Hindlimb muscle (tissue), 1 donor: ENCODE results near the gene CKS1B. TPM values are rescaled to one million over a fixed set of nuclear protein-coding genes. Genes with fewer than 3 reads are reported as not detected.

ENCODE experiments used
- DNase-seq: peaks from one replicate; pipeline ENCODE4 v3.0.0-alpha.2; 2013
- polyA plus RNA-seq: library from polyadenylated mRNA; unstranded; fragments of 120-200 nt; gene quantifications from one replicate; pipeline ENCODE4 v1.2.1, GENCODE V29; 2013; ENCODE audit not compliant: insufficient read length

Gene CKS1B
- polyA plus RNA-seq, 1 donor, result 48.2 TPM

DNA sequence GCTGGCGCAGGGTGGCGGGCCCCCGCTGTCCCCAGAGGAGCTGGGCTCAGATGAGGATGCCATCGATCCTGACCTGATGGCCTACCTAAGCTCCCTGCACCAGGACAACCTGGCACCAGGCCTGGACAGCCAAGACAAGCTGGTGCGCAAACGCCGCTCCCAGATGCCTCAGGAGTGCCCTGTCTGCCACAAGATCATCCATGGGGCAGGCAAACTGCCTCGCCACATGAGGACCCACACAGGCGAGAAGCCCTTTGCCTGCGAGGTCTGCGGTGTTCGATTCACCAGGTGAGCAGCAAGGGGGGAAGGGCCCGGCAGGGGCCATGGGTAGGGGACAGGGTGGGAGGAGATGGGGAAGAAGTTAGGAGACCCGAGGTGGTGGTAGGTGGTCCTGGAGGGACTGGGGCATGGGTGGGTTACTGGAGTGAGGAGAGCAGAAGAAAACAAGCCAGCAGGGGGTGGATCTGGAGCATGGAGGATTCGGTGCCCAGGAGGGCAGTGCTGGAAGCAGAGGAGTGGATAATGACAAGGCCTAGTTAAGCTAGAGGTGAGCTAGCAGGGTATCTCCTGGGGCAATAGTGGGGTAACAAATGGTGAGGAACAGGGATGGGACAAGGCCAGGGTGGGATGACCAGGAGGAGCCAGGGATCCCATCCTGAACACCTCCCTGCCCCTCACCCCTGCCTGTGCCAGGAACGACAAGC, 41.2 kb downstream of the CKS1B start:
- no peak for DNase-seq

DNA sequence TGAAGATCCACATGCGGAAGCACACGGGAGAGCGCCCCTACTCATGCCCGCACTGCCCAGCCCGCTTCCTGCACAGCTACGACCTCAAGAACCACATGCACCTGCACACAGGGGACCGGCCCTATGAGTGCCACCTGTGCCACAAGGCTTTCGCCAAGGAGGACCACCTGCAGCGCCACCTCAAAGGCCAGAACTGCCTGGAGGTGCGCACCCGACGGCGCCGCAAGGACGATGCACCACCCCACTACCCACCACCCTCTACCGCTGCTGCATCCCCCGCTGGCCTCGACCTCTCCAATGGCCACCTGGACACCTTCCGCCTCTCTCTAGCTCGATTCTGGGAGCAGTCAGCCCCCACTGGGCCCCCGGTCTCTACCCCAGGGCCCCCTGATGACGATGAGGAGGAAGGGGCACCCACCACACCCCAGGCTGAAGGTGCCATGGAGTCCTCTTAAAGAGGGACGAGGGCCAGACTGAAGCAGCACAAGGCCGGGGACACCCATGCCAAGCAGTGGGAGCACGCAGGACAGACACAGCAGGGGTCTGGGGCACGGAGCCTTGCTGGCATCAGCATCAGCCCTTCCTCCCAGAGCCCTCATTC, 41.9 kb downstream of the CKS1B start:
- DNase-seq, result no peak

DNA sequence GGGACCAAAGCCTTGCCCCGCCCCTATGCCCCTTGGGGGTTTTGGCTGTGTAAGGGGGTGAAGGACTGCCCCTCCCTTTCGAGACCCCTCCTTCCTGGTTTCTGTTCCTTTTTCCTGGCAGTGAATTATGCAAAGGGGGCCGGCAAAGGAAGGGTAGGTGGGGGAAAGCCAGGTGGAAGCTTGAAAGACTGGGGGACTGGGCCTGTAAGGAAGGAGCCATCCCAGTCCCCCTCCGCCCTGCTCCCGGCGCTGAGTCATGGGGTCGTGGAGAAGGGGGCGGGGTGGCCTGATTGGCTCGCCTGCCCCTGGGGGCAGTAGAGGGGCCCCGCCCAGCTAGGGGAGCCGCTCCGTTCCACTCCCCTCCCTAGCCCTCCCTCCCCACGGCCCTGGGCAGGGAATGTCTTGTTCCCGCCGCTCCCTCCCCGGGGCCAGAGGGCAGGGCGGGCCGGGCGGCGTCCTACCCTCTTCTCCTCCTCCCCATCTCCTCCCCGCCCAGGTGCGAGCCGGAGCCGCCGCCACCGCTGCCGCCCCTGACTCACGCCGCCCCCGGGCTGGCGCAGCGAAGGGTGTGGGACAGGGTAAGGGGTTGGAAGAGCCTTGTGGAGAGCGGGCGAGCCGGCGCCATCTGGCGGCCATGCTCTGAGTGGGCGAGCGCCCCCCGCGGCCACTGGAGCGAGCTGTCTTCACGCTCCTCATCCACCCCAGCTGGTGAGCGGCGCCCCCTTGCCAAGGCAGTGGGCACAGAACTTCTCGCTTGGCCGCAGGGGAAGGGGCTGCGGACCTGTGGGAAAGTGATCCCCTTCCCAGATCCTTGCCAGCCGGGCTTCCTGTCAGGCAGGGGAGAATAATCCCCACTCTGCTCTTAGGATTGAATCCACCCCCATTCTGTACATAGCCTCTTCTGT, 42.8 kb downstream of the CKS1B start:
- peak; percentile 88 for DNase-seq

DNA sequence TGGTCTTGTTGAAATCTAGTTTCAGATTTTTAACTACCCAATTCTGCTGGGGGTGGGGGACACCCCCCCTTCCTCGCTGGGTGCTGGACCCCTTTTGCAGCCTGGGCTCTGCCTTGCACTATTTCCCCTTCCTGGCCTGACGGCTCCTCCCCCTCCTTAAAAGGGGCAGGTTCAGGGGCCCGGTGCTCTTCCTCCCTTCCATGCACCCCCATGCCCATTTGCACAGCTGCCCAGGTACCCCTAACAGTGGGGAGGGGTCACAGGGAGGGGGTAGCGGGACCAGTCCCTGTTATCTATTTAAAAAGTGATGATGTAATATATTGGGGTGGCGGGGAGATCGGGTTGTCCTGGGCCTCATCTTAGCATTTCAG, 43.5 kb downstream of the CKS1B start:
- no peak for DNase-seq

DNA sequence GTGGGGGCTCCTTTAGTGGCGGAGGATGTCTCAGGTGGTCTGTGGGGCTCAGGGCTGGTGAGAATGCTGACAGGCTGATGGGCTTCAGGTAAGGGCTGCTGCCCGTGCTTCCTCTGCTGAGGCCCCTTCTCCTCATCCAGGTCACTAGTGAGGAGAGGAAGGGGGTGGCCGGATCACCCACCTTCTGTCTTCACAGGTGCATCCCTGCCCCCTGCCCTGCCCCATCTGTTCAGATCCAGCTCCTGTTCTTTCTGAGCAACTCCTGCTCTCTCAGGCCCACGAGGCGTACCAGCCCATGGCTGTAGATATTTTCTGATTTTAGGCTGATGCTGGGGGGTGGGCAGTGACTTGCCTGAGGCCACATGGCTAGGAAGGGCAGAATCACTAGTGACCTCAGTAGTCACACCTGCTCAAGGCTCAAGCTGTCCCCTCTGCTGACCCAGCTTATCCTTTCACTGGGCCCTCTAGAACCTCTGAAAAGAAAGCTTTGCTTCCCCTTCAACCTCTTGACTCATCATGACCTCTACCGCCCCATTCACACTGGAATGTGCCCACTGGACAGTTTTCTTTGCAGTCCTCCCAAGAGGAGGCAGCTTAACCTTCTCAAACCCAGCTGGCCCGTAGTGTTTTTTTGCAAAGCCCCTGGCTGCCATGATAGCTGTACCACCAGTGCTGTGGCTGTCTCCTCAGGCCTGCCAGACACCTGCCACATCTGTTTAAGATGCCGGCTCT, 44.3 kb downstream of the CKS1B start:
- no peak for DNase-seq

DNA sequence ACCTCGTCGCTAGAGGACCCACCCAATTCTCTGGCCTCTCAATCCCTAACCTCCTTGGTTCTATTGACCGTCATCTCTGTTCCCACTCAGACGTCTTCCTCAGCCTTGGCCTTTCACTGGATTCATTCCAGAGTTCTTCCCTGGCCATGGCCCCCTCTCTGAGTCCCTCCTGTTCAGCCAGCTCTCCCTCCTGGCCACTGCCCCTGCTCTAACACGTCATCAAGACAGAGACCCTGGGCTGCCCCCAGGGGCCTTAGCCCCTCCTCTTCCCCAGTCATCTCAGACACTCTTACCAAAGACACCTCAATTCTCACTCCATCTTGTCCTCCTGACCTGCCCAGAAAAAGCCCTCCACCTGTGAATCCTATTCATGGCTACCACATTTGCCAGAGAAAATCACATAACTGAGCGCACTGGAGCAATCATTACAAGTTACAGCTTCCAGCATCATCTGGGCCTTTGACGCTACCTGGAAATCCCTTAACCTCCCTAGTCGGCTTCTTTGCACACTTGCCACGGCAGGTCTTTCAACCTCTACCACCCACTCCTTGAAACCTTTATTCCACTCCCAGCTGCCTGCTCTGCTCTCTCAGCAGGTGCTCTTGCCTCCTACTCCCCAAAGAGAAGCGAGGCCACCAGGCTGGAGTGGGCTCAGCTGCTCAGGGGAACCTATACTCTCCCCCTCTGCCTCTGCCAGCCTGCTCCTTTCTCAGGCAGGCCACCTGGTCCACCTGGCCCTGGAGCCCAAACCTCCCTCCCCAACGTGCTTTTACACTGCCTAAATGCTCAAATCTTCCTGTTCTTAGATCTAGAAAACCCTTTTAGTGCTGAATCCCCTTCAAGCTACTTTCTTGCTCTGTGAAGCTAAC, 45.1 kb downstream of the CKS1B start:
- DNase-seq, result no peak

DNA sequence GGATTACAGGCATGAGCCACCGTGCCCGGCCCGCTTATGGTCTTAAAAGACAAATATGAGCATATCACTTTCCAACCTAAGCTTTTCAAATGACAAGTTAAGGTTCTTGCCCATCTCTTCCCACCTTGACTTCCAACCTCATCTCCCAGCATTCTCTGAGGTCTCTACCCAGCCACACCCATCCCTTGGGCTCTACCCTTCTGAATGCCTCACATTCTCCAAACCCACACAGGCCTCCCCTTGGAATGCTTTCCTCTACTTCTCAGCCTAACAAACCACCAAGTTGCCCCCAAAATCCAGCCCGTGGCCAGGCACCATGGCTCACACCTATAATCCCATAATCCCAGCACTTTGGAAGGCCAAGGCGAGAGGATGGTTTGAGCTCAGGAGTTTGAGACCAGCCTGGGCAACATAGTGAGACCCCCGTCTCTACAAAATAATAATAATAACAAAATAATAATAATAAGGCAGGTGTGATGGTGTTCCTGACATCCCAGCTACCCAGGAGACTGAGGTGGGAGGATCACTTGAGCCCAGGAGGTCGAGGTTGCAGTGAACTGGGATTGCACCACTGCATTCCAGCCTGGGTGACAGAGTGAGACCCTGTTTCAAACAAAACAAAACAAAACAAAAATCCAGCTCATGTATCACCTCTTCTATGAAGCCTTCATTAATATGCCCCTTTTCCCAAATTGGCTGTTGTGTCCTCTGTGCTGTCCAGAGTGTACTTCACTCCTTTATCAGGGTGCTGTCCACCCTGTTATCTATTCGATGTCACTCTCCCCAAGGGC, 47.9 kb downstream of the CKS1B start:
- DNase-seq, result no peak

DNA sequence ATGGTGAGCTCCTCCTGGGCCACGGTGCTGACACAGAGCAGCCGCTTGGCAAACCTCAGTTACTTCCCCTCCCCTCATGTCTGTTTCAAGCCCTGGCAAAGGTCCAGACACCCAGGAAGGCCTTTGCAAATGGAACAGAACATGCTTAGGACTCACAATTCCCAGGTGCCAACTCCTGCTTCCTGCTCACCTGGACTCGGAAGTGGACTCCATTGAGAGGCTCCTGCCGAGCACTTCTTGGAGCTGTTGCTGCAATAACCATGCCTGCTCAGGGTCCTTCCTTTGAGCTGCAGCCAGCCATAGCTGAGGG, 48.4 kb downstream of the CKS1B start:
- DNase-seq, result no peak

DNA sequence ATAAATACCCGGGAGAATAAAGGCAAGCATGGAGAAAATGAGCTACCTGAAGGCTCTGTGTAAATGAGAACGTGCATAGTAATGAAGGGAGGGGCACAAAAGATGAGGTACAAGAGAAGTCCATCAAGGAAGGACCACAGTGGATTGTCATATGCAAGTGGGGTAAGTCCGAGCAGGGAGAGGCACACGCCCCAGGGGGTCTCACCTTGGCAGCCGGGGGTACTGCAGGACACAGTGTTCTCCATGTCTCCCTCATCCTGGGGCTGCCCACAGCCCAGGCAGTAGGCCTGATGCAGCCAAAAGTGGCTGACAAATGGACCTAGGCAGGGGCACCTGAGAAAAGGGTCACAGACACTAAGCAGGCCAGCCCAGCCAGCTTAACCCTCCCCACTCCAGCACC, 49.1 kb downstream of the CKS1B start:
- no peak for DNase-seq

DNA sequence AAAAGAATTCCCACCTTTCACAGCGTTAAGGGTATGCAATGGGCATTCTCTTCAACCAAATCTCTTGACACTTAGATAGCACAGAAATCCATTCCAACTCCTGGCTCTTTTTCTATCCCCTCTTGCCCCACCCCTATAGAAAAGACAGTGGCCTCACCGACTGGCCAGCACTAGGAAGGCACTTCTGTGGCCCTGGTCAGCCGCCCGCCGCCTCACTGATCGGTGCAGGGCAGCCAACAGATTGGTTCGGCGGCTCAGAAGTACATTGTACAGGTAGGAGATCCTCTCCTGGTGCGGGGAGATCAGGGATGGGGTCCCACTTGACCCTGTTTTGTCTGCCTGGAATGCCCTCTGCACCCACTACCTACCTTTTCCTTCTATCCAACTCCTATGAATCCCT, 49.8 kb downstream of the CKS1B start:
- DNase-seq, result no peak

DNA sequence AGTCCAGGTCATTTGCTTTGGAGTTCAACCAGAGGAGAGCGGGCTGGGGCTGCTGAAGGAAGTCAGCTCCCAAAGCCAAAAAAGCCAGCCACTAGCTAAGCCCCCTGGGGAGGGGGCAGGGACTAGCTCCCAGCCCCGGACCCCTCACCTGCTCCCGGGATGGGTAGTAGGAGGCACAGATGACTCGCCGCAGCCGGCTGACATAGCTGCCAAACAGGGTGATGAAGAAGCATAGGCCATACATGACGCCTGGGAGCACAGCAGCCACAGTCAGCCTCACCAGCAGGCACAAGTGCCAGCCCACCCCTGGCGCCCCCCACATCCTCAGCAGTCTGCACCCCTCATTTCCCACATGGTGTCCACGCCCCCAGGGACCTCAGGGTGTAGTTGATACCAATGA, 51.7 kb downstream of the CKS1B start:
- DNase-seq, result no peak

DNA sequence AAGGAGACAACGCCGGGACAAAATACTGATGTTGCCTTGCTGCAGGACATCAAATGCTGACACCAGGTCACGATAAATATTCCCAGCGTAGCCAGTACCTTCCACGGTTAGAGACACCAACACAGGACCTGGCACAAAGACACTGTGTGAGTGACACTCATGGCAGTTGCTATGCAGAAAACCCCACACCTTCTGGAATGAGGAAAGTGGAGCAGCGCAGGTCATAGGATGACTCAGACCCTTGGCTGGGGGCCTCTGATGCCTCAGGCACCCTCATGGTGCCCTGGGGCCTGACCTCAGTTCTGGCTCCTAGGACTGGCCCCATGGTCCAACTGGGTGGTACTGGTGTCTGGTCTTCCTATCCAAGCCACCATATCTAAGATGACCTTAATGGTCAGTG, 52.1 kb downstream of the CKS1B start:
- no peak for DNase-seq

Other genes starting within 250 kb of the CKS1B start
- gene KCNN3, start 104.4 kb upstream of the CKS1B start, polyA plus RNA-seq, result 11.8 TPM
- 33.8 TPM for gene PMVK, start 38.0 kb upstream of the CKS1B start, polyA plus RNA-seq
- 175 TPM for gene PBXIP1, start 18.6 kb upstream of the CKS1B start, polyA plus RNA-seq
- 32.1 TPM for gene PYGO2, start 12.9 kb upstream of the CKS1B start, polyA plus RNA-seq
- gene SHC1, start 3.9 kb upstream of the CKS1B start, polyA plus RNA-seq, result 75.7 TPM
- gene FLAD1, start 8.7 kb downstream of the CKS1B start, polyA plus RNA-seq, result 20.6 TPM
- 0.67 TPM for gene LENEP, start 18.9 kb downstream of the CKS1B start, polyA plus RNA-seq
- 11.3 TPM for gene ZBTB7B, start 28.1 kb downstream of the CKS1B start, polyA plus RNA-seq
- 2.1 TPM for gene DCST2, start 59.1 kb downstream of the CKS1B start, polyA plus RNA-seq
- gene DCST1, start 59.1 kb downstream of the CKS1B start, polyA plus RNA-seq, result not detected
- gene ADAM15, start 76.6 kb downstream of the CKS1B start, polyA plus RNA-seq, result 69.3 TPM
- 6.0 TPM for gene EFNA4, start 89.1 kb downstream of the CKS1B start, polyA plus RNA-seq
- gene EFNA3, start 104.2 kb downstream of the CKS1B start, polyA plus RNA-seq, result 2.5 TPM
- gene EFNA1, start 153.2 kb downstream of the CKS1B start, polyA plus RNA-seq, result 24.7 TPM
- 22.6 TPM for gene SLC50A1, start 161.2 kb downstream of the CKS1B start, polyA plus RNA-seq
- gene DPM3, start 165.8 kb downstream of the CKS1B start, polyA plus RNA-seq, result 25.1 TPM
- 78.9 TPM for gene KRTCAP2, start 198.6 kb downstream of the CKS1B start, polyA plus RNA-seq
- 0.40 TPM for gene TRIM46, start 199.2 kb downstream of the CKS1B start, polyA plus RNA-seq
- 39.6 TPM for gene THBS3, start 233.2 kb downstream of the CKS1B start, polyA plus RNA-seq
- 18.0 TPM for gene MTX1, start 234.0 kb downstream of the CKS1B start, polyA plus RNA-seq